ENCODE results near the gene MICAL2.

DNA sequence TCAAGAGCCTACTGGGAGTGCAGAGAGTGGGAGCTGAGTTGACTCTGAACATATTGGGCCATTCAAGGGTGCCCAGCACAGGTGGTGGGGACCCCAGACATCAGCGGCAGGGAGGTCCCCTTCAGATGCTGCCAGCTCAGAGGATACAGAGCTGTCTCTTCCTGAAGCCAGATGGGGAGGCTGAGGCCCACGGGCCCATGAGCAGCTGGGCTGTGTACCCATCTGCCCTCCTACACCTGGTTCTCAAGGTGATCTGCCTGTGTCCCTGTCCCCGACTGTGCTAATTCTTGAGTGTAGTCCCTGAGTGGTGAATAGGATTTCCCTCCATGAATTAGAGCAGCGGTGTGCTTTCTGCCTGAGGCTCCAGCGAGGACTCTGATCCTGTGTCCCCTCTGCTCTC is 76.3 kb downstream of the MICAL2 start:
- TF ChIP-seq POLR2A (IDR thresholded peaks at IDR 0.05): no peak
- TF ChIP-seq, protein P1, sequence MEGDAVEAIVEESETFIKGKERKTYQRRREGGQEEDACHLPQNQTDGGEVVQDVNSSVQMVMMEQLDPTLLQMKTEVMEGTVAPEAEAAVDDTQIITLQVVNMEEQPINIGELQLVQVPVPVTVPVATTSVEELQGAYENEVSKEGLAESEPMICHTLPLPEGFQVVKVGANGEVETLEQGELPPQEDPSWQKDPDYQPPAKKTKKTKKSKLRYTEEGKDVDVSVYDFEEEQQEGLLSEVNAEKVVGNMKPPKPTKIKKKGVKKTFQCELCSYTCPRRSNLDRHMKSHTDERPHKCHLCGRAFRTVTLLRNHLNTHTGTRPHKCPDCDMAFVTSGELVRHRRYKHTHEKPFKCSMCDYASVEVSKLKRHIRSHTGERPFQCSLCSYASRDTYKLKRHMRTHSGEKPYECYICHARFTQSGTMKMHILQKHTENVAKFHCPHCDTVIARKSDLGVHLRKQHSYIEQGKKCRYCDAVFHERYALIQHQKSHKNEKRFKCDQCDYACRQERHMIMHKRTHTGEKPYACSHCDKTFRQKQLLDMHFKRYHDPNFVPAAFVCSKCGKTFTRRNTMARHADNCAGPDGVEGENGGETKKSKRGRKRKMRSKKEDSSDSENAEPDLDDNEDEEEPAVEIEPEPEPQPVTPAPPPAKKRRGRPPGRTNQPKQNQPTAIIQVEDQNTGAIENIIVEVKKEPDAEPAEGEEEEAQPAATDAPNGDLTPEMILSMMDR (IDR thresholded peaks at IDR 0.05): no peak

Data from thyroid gland (tissue), 4 donors.